Panc1 (cell line): Measurements from ENCODE around the gene HTT-AS. TPM values are rescaled to one million over a fixed set of nuclear protein-coding genes. Genes with fewer than 3 reads are reported as not detected.

Experiments
- ATAC-seq: fragments of 200-7000 bp; cut with Tn5 transposase; 2 replicates; pipeline ENCODE4 v1.9.1; 2020; ENCODE audit warnings: mild to moderate bottlenecking, moderate library complexity
- BruUV-seq: library from RNA; stranded (reverse); fragments of 400-500 nt; replicated peaks from 2 replicates; lab custom pipeline; 2021; lab: Mats Ljungman, UMichigan
- CTCF ChIA-PET: fragments of 300-600 bp; sonication (Branson Sonifier 250); formaldehyde crosslinking; loops from one replicate; lab custom pipeline; 2022; ENCODE audit warnings: antibody characterized with exemption; lab: Charles Lee
- POLR2A ChIA-PET: fragments of 300-600 bp; sonication (Branson Sonifier 250); formaldehyde crosslinking; loops from one replicate; lab custom pipeline; 2022; ENCODE audit warnings: antibody characterized with exemption; lab: Charles Lee
- DNase-seq: peaks from one replicate; pipeline ENCODE4 v3.0.0-alpha.2; 2010; ENCODE audit warnings: low read depth, low spot score
- H3K27ac ChIP-seq: 2 replicates; pipeline ENCODE4 v1.5.1; 2011; ENCODE audit warnings: mild to moderate bottlenecking, low read length, inconsistent platforms
- H3K27me3 ChIP-seq: fragments of 200-500 bp; sonication (Bioruptor generic); 2 replicates; pipeline ENCODE4 v1.6.0; 2014; ENCODE audit warnings: low read length, inconsistent platforms; ENCODE audit not compliant: control insufficient read depth, insufficient read depth
- H3K36me3 ChIP-seq: fragments of 200-500 bp; sonication (Bioruptor generic); 2 replicates; pipeline ENCODE4 v1.5.1; 2014; ENCODE audit warnings: inconsistent platforms, mild to moderate bottlenecking, low read length, moderate library complexity; ENCODE audit not compliant: control insufficient read depth, insufficient read depth
- H3K4me1 ChIP-seq: 2 replicates; pipeline ENCODE4 v1.5.1; 2011; ENCODE audit warnings: inconsistent platforms, mild to moderate bottlenecking, low read length, moderate library complexity; ENCODE audit not compliant: control insufficient read depth, insufficient read depth
- H3K4me3 ChIP-seq, 2 experiments: 2 replicates each; pipeline ENCODE4 v1.5.1; 2011 to 2012; ENCODE audit warnings: low read depth in 2 of 2, low read length in 2 of 2, mild to moderate bottlenecking in 2 of 2, inconsistent platforms in 1 of 2, moderate library complexity in 1 of 2
- H3K9me3 ChIP-seq: fragments of 200-500 bp; sonication (Bioruptor generic); 2 replicates; pipeline ENCODE4 v1.5.1; 2014; ENCODE audit warnings: low read depth, mild to moderate bottlenecking, inconsistent platforms, low read length, moderate library complexity; ENCODE audit not compliant: control insufficient read depth, insufficient read depth
- CTCF ChIP-seq: fragments of 450-650 bp; IDR thresholded peaks from 2 replicates; pipeline ENCODE4 v1.5.1; 2017; ENCODE audit warnings: mild to moderate bottlenecking
- POLR2AphosphoS5 ChIP-seq: IDR thresholded peaks from 2 replicates; pipeline ENCODE4 v1.6.1; 2012; ENCODE audit warnings: mild to moderate bottlenecking, low read depth, low read length, moderate library complexity
- REST ChIP-seq, 2 experiments: IDR thresholded peaks; 2 replicates each; pipeline ENCODE4 v1.6.1; 2011 to 2012; ENCODE audit warnings: low read depth in 2 of 2, control low read depth in 1 of 2, low read length in 1 of 2, mild to moderate bottlenecking in 1 of 2, moderate library complexity in 1 of 2; ENCODE audit not compliant: insufficient read depth in 1 of 2
- SIN3A ChIP-seq: IDR thresholded peaks from 2 replicates; pipeline ENCODE4 v1.6.1; 2012; ENCODE audit warnings: low read depth, mild to moderate bottlenecking, low read length, moderate library complexity, borderline replicate concordance; ENCODE audit not compliant: insufficient read depth
- TCF7L2 ChIP-seq: IDR thresholded peaks from 2 replicates; pipeline ENCODE4 v1.6.1; 2011; ENCODE audit warnings: mild to moderate bottlenecking, low read depth, low read length, inconsistent platforms
- in situ Hi-C: cut with HindIII; loops from 2 replicates; pipeline ENCODE4 v1.10.0; 2016; ENCODE audit warnings: low sequenced_read_pairs, low pct_unique_long_range_greater_than_20kb
- intact Hi-C: fragments of 100-400 bp; cut with micrococcal nuclease; formaldehyde crosslinking; loops from one replicate; pipeline ENCODE4 v1.10.0; 2022; ENCODE audit not compliant: unreplicated experiment
- total RNA-seq: library from RNA; stranded (reverse); gene quantifications from one replicate; pipeline ENCODE4 v1.2.1, GENCODE V29; 2021; ENCODE audit not compliant: unreplicated experiment

The HTT-AS gene
- total RNA-seq, 1 experiment from 2014 or later, result not detected

GRCh38 chr4:3083732-3084131 is 9.4 kb upstream of the HTT-AS start:
- in situ Hi-C loops, result no loop called here
- BruUV-seq, result no TSS peak
- TF ChIP-seq REST (IDR thresholded peaks at IDR 0.05; ENCODE audit: insufficient read depth in 1 of 2, low read depth in 2 of 2, low read length in 1 of 2) (no peak), SIN3A (no peak), CTCF (no peak), TCF7L2 (no peak), POLR2AphosphoS5 (no peak)
- intact Hi-C loops, result no loop called here
- DNase-seq (no peak), ATAC-seq (no peak)
- Histone ChIP-seq H3K27me3 (no peaks in the 10 kb centered on the region), H3K4me3 (no peak overlapping the region), H3K27ac (no peak overlapping the region), H3K36me3 (no peaks in the 10 kb centered on the region), H3K9me3 (no peaks in the 10 kb centered on the region), H3K4me1 (no peaks in the 10 kb centered on the region)
- ChIA-PET CTCF (no interaction called here), POLR2A (no interaction called here)

GRCh38 chr4:3082925-3083515 is 8.7 kb upstream of the HTT-AS start:
- Histone ChIP-seq H3K27me3 (no peaks in the 10 kb centered on the region), H3K4me3 (no peak overlapping the region), H3K9me3 (no peaks in the 10 kb centered on the region), H3K4me1 (no peaks in the 10 kb centered on the region), H3K27ac (no peak overlapping the region), H3K36me3 (no peaks in the 10 kb centered on the region)
- no peak for TF ChIP-seq TCF7L2
- TF ChIP-seq CTCF, result no peak
- TF ChIP-seq REST (IDR thresholded peaks at IDR 0.05; ENCODE audit: insufficient read depth in 1 of 2, low read depth in 2 of 2, low read length in 1 of 2), result no peak
- TF ChIP-seq SIN3A, result no peak
- ATAC-seq (no peak), DNase-seq (no peak)
- in situ Hi-C loops, result no loop called here
- ChIA-PET CTCF (interaction anchor here (0.6 to 0.7 kb wide), 2 partner anchors 24 to 87 kb away, joined by 3 read pairs; no protein-coding TSS in a partner anchor), POLR2A (no interaction called here)
- BruUV-seq, result no TSS peak
- intact Hi-C loops, result no loop called here
